Measurements from ENCODE around the gene GIT1.

GRCh38 chr17:29620779-29621500 lies 31.5 kb upstream of the GIT1 start:
- no peak for TF ChIP-seq POLR2A (IDR thresholded peaks at IDR 0.05)
- TF ChIP-seq CTCF (IDR thresholded peaks at IDR 0.05) = no peak

All from thyroid gland (tissue), 4 donors.